HG03039 (cell line): ENCODE measurements around the gene MOBP.

Experiments
- ATAC-seq: cut with Tn5 transposase; IDR thresholded peaks from one replicate; pipeline ENCODE4 v1.9.1; 2021; ENCODE audit warnings: mild to moderate bottlenecking, moderate library complexity; ENCODE audit not compliant: unreplicated experiment

The MOBP gene

GRCh38 chr3:39491733-39492350 lies 24.4 kb downstream of the MOBP start:
- ATAC-seq, result no peak

DNA sequence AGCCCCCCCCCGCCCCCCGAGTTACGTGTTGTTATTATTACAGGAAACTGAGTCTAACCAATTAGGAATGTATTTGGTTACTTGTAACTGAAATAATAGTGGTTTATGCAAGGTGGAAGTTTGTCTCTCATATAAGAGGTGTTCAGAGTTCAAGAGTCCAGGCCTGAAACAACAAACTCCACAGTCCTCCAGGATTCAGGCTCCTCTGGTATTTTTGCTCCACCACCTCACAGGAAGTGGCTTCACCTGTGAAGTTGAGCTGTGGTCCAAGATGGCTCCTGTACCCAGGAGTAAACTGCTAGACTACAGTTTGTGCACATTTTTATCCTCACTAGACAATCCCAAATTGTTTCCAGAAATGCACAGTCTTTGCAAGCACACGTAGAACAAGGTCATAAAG lies 27.3 kb downstream of the MOBP start:
- ATAC-seq, result no peak

DNA sequence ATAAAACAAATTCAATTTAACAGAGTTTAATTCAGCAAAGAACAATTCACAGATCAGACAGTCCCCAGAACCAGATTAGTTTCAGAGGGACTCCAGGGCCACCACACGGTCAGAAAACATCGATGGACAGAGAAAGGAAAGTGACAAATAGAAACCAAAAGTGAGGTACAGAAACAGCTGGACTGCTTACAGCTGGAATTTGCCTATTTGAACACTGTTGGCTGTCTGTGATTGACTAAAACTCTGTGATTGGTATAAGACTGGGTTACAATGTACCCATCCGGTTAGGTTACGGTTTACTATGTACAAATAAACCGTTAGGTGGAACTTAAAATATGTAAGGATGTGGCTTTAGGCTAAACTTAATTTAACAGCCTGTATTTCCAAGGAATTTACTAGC lies 30.3 kb downstream of the MOBP start:
- no peak for ATAC-seq

- ATAC-seq, result no peak
These were observed 32.3 kb downstream of the MOBP start for GRCh38 chr3:39499651-39500273.

GRCh38 chr3:39501059-39501458 lies 33.6 kb downstream of the MOBP start:
- ATAC-seq, result no peak

GRCh38 chr3:39501968-39502837 lies 34.7 kb downstream of the MOBP start:
- no peak for ATAC-seq

DNA sequence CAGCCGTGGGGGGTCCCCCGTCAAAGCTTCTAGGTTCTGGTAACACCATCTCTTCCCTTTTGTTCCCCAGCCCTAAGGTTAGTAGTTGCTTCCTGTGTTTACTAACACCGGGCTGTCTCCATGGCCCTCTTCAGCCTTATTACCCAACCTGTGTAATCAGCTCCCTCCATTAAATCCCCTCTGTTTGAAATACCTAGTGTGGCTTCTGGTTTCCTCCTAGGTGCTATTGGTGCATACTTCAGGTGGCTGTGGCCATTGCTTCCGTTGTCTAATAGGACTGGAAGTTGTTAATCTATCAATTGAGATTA lies 35.3 kb downstream of the MOBP start:
- no peak for ATAC-seq

DNA sequence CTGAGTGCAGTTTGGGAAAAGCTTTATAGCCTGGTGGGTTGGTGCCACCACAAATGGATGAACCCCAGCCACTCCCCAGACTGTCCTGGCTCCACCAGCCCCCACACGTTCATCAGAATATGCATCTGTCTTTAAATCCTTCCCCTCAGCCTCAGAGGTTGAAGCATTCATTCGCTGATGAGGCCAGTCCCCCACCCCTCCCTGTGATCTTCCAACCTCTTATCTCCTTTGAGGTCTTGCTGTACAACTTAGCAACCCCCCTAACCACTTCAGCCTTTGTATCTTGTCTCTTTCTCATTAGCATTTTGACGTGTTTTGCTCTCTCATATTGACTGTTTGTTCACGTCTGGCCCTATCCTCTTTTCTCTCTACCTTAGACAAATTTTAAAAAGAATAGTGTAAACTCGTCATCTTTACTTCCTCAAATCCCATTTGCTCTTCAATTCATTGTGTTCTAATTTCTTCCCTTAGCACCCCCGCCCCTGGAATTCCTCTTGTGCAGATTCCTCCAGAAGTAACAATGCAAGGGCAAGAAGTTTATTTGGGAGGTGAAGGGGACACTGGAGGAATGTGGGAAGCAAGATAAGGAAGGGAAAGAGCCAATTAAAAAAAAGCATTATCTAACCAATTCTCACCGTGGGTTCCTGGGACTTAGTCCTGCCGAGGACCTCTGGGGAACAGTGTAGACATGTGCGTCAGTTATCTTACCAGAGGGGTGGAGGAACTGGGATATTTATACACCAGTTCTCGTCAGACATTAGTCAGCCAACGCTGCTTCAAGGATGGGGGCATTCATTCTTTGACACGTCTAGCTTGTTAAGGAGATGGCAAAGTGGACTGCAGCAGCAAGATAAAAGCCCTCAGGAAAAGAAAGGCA lies 38.6 kb downstream of the MOBP start:
- ATAC-seq, result no peak

- no peak for ATAC-seq
These were observed 39.4 kb downstream of the MOBP start for GRCh38 chr3:39506863-39507262.

- ATAC-seq, result no peak
These were observed 46.4 kb downstream of the MOBP start for GRCh38 chr3:39513791-39514369.

GRCh38 chr3:39515681-39516441 lies 48.4 kb downstream of the MOBP start:
- no peak for ATAC-seq

DNA sequence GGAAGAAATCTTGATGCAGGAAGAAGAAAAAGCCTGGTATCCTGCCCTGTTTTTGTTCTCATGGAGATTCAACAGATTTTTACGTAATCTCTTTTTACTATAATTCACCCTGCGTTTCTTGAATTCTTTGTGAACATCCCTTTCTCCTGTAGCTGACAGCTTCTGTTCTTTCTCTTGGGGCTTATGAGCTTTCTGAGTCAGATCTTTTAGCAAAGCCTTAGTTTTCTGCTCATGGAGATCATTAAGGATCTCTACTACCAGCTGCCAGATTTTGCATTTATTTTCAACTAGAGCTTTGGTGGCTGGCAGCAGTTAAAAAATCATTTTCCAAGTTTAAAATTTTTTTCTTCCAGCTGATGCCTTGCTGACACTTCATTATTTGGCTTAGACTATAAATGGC lies 51.6 kb downstream of the MOBP start:
- no peak for ATAC-seq

GRCh38 chr3:39519554-39520288 lies 52.2 kb downstream of the MOBP start:
- ATAC-seq, result no peak

GRCh38 chr3:39521456-39521855 lies 54.0 kb downstream of the MOBP start:
- no peak for ATAC-seq

DNA sequence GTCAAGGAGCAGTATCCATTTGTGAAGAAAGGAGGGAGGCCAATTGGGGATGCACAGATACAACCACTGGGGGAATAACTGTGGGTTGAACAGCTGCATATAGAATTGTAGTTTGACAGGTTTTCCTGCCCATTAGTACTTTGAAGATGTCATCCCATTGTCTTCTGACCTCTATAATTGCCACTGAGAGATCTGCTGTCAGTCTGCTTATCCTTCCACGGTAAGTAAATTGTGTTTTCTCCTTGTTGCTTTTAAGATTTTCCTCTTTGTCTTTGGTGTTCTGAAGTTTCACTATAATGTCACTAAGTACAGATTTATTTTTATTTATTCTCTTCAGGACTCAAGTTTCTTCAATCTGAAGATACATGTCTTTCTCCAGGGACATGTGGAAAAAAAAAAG lies 56.6 kb downstream of the MOBP start:
- ATAC-seq, result no peak

DNA sequence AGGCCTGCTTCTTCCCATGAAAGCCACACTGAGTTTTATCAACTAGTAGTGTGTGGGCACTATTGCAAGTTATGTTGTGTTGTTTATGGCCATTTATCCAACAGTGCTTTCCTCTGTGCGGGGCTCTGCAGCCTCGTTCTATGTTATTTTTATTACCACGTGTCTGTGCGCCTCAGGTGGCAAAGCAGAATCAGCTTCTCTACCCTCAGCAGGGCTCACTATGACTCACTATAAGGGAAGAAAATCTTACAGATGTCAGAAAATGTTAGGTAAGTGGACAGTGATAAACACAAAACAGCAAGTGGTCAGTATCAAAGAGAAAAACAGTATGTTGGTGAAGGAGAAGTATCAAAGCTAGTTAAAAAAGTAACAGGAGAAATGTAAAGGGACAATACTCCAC lies 61.4 kb downstream of the MOBP start:
- no peak for ATAC-seq

DNA sequence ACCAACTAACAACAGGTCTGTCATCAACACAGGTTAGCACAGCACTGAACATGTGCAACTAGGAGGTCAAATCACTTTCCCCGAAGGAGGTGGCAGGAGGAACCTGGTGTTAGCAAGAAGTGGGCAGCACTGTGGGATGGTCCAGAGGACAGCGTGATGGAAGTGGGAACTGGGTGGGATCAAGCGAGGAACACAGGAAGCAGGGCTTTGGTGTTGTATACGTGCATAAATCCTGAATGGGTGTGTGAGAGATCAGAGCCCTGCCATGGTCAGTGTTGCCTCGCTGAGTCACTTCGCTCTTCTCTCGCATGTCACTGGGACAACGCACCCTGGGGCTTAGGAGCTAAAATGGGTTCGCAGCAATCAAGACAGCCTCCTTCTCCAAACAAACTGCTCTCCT lies 62.1 kb downstream of the MOBP start:
- no peak for ATAC-seq

DNA sequence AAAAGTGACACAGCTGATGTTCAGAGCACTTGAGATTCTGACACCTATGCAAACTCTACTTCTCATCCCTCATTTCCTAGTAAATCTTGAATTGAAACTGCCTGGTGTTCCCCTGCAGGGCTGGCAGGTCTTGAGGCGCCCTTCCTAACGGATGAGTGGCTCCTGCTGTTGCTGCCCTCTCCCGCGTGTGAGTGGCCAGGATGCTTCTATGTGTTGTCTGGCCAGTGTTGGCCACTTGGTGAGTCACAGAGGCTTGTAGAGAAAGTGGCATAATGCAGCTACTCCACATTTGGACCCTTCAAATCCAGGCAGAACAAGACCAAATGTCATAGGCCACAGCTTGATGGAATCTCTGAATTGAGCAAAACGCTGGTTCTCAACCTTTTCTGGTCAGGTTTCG lies 63.6 kb downstream of the MOBP start:
- no peak for ATAC-seq

DNA sequence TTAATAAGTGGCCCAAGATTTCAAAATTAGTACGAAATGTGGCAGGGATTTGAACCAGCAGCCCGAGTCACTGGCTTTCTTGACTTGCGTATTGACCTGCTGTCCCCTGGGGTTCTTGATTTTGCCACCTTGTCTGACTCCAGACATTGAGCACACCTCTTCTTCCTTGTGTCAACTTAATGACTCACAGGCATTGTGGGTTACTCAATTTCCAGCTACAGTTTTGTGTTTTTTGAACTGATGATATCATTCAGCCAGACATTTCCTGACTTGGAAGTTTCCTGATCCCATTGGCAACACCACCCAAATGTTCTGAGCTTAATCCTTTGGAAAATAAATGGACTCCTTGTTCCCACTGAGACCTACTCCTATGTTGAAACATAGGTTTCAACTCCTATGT lies 64.2 kb downstream of the MOBP start:
- ATAC-seq, result no peak

GRCh38 chr3:39532777-39533176 lies 65.3 kb downstream of the MOBP start:
- no peak for ATAC-seq
